Mucosa of gallbladder (tissue), 1 donor: ENCODE results near the gene TKTL1. TPM values are rescaled to one million over a fixed set of nuclear protein-coding genes. Genes with fewer than 3 reads are reported as not detected.
"Not testable (repeated sequence)": the region's sequence is repeated elsewhere in the genome, so short reads cannot be mapped to it uniquely, and the experiment has no call there.

Source experiments
- DNase-seq: peaks from one replicate; pipeline ENCODE4 v3.0.0-alpha.2; 2020; ENCODE audit warnings: low spot score
- total RNA-seq: library from RNA; stranded (reverse); gene quantifications from one replicate; pipeline ENCODE4 v1.2.1, GENCODE V29; 2021
- donor health status: DM: no; HTN: no; CAD: no.

Gene TKTL1, protein sequence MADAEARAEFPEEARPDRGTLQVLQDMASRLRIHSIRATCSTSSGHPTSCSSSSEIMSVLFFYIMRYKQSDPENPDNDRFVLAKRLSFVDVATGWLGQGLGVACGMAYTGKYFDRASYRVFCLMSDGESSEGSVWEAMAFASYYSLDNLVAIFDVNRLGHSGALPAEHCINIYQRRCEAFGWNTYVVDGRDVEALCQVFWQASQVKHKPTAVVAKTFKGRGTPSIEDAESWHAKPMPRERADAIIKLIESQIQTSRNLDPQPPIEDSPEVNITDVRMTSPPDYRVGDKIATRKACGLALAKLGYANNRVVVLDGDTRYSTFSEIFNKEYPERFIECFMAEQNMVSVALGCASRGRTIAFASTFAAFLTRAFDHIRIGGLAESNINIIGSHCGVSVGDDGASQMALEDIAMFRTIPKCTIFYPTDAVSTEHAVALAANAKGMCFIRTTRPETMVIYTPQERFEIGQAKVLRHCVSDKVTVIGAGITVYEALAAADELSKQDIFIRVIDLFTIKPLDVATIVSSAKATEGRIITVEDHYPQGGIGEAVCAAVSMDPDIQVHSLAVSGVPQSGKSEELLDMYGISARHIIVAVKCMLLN
- not detected for total RNA-seq

DNA sequence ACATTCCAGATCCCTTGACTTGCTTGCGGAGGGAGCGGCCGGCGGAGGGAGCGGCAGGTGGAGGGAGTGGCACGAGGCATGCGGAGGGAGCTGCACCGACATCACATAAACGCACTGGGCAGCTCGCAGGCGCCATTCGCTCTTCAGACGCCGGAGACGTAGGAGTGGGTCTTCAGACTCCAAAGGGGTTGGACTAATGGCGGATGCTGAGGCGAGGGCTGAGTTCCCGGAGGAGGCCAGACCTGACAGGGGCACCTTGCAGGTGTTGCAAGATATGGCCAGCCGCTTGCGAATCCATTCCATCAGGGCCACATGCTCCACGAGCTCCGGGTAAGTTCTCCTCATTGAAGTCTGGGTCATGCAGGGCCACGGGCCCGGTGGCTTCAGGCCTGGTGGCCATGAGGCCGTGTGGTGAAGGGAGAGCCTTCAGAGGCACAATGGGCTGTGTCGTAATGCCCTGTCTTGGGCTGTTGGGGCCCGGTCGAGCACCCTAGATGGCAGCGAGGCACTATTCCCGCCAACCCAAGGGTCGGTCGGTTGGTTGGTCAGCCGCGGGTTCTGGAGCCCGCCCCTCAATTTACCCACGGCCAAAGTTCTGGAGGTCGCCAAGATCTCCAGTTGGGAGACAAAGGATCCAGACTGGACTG lies at the start of gene TKTL1:
TKTL1 (plus strand) TSS at position 132 of the 647 bp plus-strand sequence; CDS start at position 197, 65 bp downstream.
- no peak for DNase-seq

DNA sequence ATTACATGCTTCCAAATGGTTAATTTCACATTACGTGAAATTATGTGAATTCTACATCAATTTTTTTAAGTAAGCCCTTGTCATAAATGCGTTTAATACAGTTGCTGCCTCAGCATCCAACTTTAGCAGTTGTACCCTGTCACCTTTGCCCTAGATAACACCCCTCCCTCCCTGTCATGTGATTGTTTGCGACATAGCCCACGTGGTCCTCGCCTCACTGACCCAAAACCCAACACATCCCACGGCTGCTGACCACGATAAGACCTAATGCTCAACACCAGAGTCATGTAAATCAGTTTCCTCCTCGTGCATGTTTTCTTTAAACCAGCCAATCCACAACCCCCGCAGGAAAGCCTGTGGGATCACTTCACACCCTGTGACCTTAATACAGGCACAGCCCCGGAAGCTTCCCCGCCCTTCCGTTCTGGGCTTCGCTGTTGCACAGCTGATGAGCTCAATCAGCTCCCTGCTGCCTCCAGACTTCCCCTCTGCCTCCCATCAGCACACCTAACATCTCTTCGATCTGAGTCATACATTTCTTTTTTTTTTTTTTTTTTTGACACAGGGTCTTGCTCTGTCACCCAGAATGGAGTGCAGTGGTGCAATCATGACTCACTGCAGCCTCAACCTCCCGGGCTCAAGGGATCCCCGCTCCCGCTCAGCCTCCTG lies 48.1 kb upstream of the TKTL1 start:
- not testable (repeated sequence) for DNase-seq

DNA sequence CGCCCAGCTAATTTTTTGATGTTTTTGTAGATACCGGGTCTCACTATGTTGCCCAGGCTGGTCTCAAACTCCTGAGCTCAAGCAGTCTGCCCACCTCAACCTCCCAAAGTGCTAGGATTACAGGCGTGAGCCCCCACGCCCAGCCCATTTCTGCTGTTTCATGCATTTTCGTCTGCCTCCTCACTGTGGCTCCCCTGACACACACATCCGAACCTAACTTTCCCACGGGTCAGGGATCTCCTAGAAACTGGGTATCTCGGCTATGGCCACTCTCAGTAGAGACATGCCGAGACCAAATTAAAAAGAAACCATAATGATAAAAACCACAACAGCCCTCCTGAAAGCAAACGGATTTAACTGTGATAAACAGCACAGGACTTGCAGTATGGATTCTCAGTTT lies 47.5 kb upstream of the TKTL1 start:
- DNase-seq = not testable (repeated sequence)

DNA sequence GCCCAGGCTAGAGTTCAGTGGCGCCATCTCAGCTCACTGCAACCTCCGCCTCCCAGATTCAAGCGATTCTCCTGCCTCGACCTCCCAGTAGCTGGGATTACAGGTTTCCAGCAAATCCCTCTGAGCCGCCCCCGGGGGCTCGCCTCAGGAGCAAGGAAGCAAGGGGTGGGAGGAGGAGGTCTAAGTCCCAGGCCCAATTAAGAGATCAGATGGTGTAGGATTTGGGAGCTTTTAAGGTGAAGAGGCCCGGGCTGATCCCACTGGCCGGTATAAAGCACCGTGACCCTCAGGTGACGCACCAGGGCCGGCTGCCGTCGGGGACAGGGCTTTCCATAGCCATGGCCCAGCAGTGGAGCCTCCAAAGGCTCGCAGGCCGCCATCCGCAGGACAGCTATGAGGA lies 38.3 kb upstream of the TKTL1 start, which contains the start of gene OPN1MW3:
OPN1MW3 (plus strand) TSS at position 301 of the 400 bp plus-strand sequence; CDS start at position 339, 38 bp downstream.
- DNase-seq = not testable (repeated sequence)

DNA sequence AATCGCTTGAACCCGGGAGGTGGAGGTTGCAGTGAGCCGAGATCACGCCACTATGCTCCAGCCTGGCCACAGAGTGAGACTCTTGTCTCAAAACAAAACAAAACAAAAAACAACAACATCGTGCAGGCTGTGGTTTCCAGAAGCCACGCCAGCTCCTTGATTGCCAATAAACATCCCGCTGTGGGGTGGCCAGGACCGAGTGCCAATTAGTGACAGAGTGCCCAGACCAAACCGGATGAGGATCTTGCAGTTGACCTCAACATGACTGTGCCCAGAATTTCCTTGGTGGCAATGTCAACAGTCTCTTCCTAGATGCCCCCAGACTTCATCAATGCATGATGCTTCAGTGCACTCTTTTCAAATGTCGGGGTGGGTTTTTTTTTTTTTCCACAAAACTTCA lies 36.9 kb upstream of the TKTL1 start:
- not testable (repeated sequence) for DNase-seq

DNA sequence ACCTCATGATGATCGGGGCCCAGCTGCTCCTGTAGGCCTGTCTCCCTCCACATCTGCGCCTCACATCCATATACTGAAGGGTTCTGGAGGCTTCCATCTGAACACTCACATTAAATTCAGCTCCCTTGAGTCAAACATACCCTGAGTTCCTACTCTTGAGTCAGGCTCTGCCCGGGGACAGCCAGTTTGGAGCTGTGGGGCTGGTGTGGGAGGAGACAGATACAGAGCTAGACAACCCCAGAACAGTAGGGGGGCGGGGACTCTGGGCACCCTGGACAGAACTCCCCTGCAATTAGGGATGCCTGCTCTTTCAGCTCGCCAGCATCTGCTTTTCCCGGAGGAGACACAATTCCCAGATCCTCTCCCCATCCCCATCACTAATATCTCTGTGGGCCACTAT lies 32.5 kb upstream of the TKTL1 start:
- not testable (repeated sequence) for DNase-seq

DNA sequence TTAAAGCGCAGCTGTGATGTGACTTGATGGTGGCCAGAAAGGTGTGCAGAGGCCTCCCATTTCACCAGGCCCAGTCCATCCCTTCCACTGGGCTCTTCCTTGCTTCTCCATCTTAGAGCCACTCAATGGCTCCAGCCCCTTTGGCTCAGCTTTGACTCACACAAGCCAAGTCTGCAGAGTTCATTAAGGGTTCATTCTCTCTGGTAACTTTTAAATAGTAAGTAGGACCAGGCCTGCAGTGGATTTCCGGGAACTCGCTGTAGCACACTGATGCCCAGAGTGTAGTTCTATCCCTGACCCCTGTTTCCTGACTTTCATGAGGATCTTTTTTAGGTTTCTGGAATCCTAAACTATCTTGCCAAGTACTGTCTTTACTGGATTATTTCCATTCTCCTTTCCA lies 26.4 kb upstream of the TKTL1 start:
- not testable (repeated sequence) for DNase-seq

DNA sequence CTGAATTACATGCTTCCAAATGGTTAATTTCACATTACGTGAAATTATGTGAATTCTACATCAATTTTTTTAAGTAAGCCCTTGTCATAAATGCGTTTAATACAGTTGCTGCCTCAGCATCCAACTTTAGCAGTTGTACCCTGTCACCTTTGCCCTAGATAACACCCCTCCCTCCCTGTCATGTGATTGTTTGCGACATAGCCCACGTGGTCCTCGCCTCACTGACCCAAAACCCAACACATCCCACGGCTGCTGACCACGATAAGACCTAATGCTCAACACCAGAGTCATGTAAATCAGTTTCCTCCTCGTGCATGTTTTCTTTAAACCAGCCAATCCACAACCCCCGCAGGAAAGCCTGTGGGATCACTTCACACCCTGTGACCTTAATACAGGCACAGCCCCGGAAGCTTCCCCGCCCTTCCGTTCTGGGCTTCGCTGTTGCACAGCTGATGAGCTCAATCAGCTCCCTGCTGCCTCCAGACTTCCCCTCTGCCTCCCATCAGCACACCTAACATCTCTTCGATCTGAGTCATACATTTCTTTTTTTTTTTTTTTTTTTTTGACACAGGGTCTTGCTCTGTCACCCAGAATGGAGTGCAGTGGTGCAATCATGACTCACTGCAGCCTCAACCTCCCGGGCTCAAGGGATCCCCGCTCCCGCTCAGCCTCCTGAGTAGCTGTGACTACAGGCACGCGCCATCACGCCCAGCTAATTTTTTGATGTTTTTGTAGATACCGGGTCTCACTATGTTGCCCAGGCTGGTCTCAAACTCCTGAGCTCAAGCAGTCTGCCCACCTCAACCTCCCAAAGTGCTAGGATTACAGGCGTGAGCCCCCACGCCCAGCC lies 10.9 kb upstream of the TKTL1 start:
- not testable (repeated sequence) for DNase-seq

DNA sequence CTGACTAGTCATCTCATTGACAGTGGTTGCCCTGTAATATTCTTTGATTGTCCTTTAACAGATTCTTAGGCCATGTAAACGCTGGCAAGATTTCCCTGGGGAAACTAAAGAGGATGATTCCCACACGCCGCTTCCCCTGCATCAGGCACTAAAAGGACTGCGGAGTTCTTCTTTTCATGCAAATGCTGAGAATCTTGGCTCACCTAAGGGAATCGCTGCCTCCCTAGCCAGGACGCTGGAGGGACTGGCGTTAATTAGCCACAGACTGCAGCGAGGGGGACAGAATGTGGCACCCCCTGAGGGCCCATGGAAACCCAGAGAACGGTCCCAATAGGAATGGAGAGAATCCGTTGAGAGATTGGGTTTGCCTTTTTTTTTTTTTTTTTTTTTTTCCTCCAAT lies 9.2 kb upstream of the TKTL1 start:
- DNase-seq = not testable (repeated sequence)

DNA sequence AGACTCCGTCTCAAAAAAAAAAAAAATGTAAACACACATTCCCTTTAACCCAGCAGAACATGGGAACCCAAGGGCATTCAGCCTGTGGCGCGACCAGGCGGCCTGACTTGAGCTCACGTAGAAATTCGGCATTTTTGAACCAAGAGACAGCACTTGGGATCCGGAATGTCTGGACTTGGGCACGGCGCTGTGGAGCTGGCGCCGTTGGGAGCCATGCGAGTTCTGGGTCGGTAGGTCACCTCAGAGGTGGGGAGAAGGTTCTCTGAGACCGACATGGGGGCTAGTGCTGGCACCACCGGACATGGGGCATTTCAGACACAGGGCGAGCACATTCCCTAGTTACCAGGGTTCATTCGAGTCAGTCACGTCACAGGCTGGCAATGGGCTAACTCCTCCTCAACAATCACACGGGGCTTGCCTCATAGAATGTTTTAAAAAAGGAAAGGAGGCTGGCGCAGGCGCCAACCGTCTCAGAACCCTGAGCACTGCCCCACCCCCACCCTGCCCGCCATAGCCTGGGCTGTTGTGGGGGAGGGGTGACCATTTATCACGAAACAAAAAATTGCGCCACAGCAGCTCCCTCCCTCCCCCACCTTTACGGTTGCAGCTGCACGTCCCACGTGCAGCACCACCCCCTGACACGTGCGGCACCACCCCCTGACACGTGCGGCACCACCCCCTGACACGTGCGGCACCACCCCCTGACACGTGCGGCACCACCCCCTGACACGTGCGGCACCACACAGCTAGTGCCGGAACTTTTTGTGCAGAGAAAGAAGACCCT lies 612 bp upstream of the TKTL1 start, which contains the start of gene TEX28:
TEX28 (minus strand) TSS at position 334 of the 784 bp plus-strand sequence. CDS start 3,007 bp downstream, outside the sequence.
- DNase-seq = no peak

DNA sequence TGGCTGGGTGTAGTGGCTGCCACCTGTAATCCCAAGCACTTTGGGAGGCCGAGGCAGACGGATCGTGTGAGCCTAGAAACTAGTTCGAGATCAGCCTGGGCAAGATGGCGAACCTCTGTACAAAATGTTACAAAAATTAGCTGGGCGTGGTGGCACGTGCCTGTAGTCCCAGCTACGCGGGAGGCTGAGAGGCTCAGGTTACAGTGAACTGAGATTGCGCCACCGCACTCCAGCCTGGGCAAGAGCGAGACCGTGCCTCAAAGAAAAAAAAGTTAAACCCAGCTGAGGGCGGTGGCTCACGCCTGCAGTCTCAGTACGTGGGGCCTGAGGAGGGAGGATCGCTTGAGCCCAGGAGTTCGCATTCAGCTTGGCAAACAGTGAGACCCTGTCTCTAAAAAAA lies 1.1 kb downstream of the TKTL1 start:
- DNase-seq = no peak

DNA sequence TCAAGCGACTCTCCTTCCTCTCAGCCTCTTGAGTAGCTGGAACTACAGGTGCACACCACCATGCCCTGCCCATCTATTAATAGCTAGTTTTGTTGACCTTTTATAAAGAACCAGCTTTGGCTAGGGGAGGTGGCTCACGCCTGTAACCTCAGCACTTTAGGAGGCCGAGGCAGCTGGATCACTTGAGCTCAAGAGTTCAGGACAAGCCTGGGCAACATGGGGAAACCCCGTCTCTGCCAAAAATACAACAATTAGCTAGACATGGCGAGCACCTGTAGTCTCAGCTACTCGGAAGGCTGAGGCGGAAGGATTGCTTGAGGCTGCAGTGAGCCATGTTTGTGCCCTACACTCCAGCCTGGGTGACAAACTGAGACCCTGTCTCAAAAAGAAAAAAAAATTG lies 2.7 kb downstream of the TKTL1 start:
- DNase-seq = no peak

DNA sequence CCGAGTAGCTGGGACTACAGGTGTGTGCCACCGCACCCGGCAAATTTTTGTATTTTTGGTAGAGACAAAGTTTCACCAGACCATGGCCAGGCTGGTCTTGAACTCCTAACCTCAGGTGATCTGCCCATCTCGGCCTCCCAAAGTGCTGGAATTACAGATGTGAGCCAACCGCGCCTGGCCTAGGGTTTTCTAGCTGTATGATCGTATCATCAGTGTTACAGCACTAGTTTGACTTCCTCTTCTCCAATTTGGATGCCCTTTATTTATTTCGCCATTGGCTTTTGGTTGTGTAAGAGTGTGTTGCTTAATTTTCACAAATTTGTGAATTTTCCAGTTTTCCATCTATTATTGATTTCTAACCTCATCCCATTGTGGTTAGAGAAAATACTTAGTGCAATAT lies 5.2 kb downstream of the TKTL1 start:
- DNase-seq = no peak

DNA sequence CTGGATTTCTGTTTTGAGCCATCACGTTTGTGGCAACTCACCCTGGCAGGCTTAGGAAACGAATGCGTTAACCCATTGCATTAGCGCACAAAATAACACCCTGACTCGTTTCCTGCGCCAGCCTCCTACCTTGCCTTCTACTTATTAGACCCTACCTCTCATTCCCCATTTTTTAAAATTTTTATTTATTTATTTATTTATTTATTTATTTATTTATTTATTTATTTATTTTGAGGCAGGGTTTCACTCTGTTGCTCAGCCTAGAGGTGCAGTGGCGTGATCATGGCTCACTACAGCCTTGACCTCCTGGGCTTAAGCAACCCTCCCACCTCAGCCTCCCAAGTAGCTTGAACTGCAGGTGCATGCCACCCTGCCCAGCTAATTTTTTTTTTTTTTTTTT lies 7.4 kb downstream of the TKTL1 start:
- DNase-seq = not testable (repeated sequence)

DNA sequence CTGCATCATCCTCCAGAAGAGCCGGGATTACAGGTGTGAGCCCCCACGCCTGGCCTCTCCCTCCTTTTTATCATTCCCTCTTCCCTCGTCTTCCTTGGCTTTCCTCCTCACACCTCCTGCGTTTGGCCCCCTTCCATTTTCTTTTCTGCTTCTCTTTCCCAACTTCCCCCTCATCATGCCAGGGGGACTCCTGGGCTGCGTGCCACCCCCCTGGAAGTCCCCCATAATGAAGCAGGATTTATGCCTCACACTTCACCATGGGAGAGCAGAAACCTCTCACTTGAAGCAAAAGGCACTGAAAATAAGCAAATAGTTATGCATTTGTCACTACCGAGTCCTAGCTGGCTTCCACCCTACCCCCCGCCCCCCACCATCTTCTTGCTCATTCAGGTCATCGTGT lies 7.9 kb downstream of the TKTL1 start:
- DNase-seq = no peak

DNA sequence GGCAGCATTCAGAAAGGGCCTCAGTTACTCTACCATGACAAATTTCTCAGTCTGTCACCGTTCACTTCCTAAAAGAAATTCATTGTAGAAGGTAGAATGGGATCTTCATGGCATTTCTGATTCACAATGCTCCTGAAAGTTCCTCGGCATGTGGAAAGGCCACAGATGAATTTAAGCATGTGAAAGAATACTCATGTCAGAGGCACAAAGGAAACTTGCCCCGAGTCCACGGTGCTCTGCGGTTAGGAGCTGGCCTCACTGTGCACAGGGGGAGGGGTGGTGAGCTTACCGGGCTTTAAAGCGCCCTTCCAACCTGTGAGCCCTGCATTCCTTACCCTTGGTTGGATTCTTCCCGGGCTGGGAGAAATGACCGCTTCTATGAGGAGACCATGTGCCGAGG lies 9.3 kb downstream of the TKTL1 start:
- no peak for DNase-seq

DNA sequence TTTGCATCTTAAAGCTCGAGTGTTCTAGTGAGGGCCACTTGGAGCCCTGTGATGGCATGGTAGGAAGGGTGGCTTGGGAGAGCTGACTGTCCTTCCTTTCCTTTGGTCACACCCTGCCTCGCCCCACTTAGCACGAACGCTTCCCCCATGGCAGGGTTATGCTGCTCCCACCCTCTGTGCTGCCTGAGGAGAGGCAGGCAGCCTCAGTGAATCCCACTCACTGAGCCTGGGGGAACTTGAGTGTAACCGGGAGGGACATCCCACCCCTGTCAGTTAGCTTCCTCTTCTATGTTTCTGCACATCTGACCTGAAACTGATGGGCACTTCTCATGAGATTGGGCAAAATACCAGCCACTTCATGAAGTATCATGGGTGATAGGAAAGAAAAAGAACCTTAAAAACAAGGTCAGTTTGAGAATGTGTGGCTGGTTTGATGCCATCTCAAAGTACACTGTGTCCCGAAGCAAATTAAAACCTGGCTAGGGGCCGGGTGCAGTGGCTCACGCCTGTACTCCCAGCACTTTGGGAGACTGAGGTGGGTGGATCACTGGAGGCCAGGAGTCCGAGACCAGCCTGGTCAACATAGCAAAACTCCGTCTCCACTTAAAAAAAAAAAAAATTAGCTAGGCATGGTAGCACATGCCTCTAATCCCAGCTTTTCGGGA lies 10.1 kb downstream of the TKTL1 start:
- no peak for DNase-seq

DNA sequence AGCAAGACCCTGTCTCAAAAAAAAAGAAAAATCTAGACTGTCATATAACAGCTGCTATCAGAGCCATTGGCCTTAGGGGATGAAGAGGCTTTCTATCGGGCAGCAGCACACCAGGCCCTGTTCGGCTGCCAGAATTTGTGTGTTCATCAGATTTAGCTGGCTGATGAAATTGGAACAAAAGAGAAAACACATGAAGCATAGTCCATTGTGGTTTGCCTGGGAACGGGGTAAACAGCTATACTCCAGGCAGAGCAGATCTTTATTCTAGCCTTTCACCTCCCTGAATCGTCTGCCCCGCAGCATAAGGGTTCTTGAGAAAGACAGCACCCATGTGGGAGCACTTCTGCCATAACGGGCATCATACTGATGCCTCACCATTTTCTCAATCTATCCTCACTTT lies 11.6 kb downstream of the TKTL1 start:
- no peak for DNase-seq

DNA sequence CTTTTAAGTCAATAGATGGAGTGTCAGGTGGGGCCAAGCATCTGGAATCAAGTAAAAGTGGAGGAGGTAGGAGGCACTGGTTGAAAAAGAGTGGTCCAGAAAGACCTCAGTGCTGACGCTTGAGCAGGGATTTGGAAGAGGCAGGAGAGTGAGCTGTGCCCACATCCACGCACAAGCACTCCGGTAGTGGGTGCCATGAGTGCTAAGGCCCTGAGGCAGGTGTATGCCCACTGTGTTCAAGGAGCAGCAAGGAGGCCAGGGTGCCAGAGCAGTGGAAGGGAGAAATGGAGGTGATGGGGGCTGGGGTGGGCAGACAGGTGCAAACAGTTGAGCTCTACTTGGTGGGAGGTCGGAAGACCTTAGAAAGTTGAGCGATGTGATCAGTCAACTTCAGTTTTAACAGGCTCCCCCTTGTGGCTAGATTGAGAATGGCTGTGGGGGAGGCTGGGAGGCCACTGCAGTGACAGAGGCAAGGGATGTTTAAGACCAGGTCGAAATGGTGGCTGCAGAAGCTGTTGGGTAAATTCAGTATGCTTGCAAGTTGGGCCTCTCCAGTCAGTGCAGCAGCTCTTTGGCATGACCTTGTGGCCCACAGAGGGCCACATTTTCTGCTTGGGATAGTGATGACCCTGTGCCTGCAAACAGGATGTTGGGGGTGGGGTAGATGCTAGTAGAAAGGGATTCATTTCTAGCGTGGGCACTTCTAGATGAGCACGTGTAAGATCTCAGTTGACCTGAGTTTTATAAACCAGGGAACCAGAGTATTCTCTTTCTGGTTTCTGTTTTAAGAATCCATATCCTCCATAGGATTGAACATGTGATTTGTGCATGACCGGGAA lies 12.7 kb downstream of the TKTL1 start:
- peak; percentile 69 for DNase-seq
